OCI-LY7 (cell line): Measurements from ENCODE around the gene CETN1. TPM values are rescaled to one million over a fixed set of nuclear protein-coding genes. Genes with fewer than 3 reads are reported as not detected.

Experiments
- BruUV-seq: library from RNA; stranded (reverse); fragments of 400-500 nt; replicated peaks from 2 replicates; lab custom pipeline; 2021; lab: Mats Ljungman, UMichigan
- CTCF ChIA-PET: fragments of 300-600 bp; sonication (Branson Sonifier 250); formaldehyde crosslinking; loops from one replicate; lab custom pipeline; 2022; ENCODE audit warnings: antibody characterized with exemption; ENCODE audit not compliant: unreplicated experiment; lab: Charles Lee
- POLR2A ChIA-PET: fragments of 300-600 bp; sonication (Branson Sonifier 250); formaldehyde crosslinking; loops from one replicate; lab custom pipeline; 2022; ENCODE audit warnings: antibody characterized with exemption; lab: Charles Lee
- DNase-seq: peaks from one replicate; pipeline ENCODE4 v3.0.0-alpha.2; 2015; ENCODE audit warnings: low spot score
- H2AFZ ChIP-seq: fragments of 200-600 bp; sonication (generic), shearing (Covaris generic); 2 replicates; pipeline ENCODE4 v1.6.1; 2014; ENCODE audit warnings: mild to moderate bottlenecking, antibody characterized with exemption, low read length, moderate library complexity
- H3K27ac ChIP-seq: fragments of 200-600 bp; sonication (generic); 2 replicates; pipeline ENCODE4 v1.5.1; 2014; ENCODE audit warnings: mixed run types, low read depth, mild to moderate bottlenecking, moderate library complexity, low read length, inconsistent platforms; ENCODE audit not compliant: poor library complexity, severe bottlenecking
- H3K36me3 ChIP-seq: fragments of 200-600 bp; sonication (generic); 2 replicates; pipeline ENCODE4 v1.6.1; 2014; ENCODE audit warnings: mild to moderate bottlenecking, antibody characterized with exemption, low read length, moderate library complexity, mixed read lengths; ENCODE audit not compliant: insufficient read depth
- H3K4me1 ChIP-seq: fragments of 200-600 bp; sonication (generic); 2 replicates; pipeline ENCODE4 v1.5.1; 2014; ENCODE audit warnings: mild to moderate bottlenecking, low read length; ENCODE audit not compliant: insufficient read depth, poor library complexity, severe bottlenecking
- H3K4me2 ChIP-seq: fragments of 200-600 bp; sonication (generic); 2 replicates; pipeline ENCODE4 v1.6.1; 2014; ENCODE audit warnings: mild to moderate bottlenecking, low read length
- H3K4me3 ChIP-seq: fragments of 200-600 bp; sonication (generic); 2 replicates; pipeline ENCODE4 v1.5.1; 2014; ENCODE audit warnings: mild to moderate bottlenecking, low read depth, low read length; ENCODE audit not compliant: poor library complexity, severe bottlenecking
- H3K79me2 ChIP-seq: fragments of 200-600 bp; sonication (generic); 2 replicates; pipeline ENCODE4 v1.6.1; 2016; ENCODE audit warnings: low read depth, mild to moderate bottlenecking, low read length, moderate library complexity, mixed read lengths; ENCODE audit not compliant: insufficient read depth
- H3K9me2 ChIP-seq: fragments of 200-600 bp; sonication (generic); 2 replicates; pipeline ENCODE4 v1.6.1; 2016; ENCODE audit warnings: mild to moderate bottlenecking, low read length, mixed read lengths; ENCODE audit not compliant: insufficient read depth
- H3K9me3 ChIP-seq: fragments of 200-600 bp; sonication (generic); 2 replicates; pipeline ENCODE4 v1.6.1; 2014; ENCODE audit warnings: mild to moderate bottlenecking, mixed run types, low read length, mixed read lengths
- H4K20me1 ChIP-seq: fragments of 200-600 bp; sonication (generic); 2 replicates; pipeline ENCODE4 v1.6.1; 2014; ENCODE audit warnings: mild to moderate bottlenecking, antibody characterized with exemption, low read length, moderate library complexity, mixed read lengths; ENCODE audit not compliant: insufficient read depth
- CTCF ChIP-seq: fragments of 200-600 bp; sonication (generic); conservative IDR thresholded peaks from 2 replicates; pipeline ENCODE4 v1.5.1; 2014; ENCODE audit warnings: mild to moderate bottlenecking, antibody characterized with exemption, low read length, moderate library complexity, mixed read lengths
- EZH2phosphoT487 ChIP-seq: fragments of 200-600 bp; sonication (generic); IDR thresholded peaks from 2 replicates; pipeline ENCODE4 v1.6.1; 2018; ENCODE audit warnings: low read depth, borderline replicate concordance, mild to moderate bottlenecking, mixed run types, antibody characterized with exemption, low read length, moderate library complexity, mixed read lengths
- intact Hi-C: fragments of 100-400 bp; cut with micrococcal nuclease; formaldehyde crosslinking; loops from one replicate; pipeline ENCODE4 v1.10.0; 2022; ENCODE audit not compliant: unreplicated experiment
- total RNA-seq, 2 experiments: library from RNA; depleted of rRNA in 1 of 2; stranded (reverse); fragments of >200 nt in 1 of 2; shearing (Covaris generic) in 1 of 2; gene quantifications; 2 replicates each; pipeline ENCODE4 v1.2.3, GENCODE V29; 2014 to 2022

Gene CETN1
- total RNA-seq, 2 experiments from 2014 or later: not detected

- no peak overlapping the region for H2AFZ ChIP-seq
- no peak for DNase-seq
- H4K20me1 ChIP-seq: no peaks in the 10 kb centered on the region
- H3K36me3 ChIP-seq: no peaks in the 10 kb centered on the region
- CTCF ChIA-PET: no interaction called here
- intact Hi-C loops: no loop called here
- H3K27ac ChIP-seq: no peak overlapping the region
- H3K4me3 ChIP-seq: no peak overlapping the region
- POLR2A ChIA-PET: no interaction called here
- H3K4me1 ChIP-seq: no peaks in the 10 kb centered on the region
- H3K79me2 ChIP-seq: no peaks in the 10 kb centered on the region
- H3K9me2 ChIP-seq: no peaks in the 10 kb centered on the region
- TF ChIP-seq EZH2phosphoT487 (no peak), CTCF (no peak)
- H3K4me2 ChIP-seq: no peak overlapping the region
- no TSS peak for BruUV-seq
- no peaks in the 10 kb centered on the region for H3K9me3 ChIP-seq
Observed at GRCh38 chr18:573385-573784, 6.8 kb upstream of the CETN1 start.

GRCh38 chr18:574149-574860 lies 5.9 kb upstream of the CETN1 start:
- H2AFZ ChIP-seq: no peak overlapping the region
- H3K9me2 ChIP-seq: no peaks in the 10 kb centered on the region
- H3K36me3 ChIP-seq: no peaks in the 10 kb centered on the region
- no peak for DNase-seq
- intact Hi-C loops: no loop called here
- no peaks in the 10 kb centered on the region for H3K79me2 ChIP-seq
- no peak overlapping the region for H3K4me2 ChIP-seq
- BruUV-seq: no TSS peak
- POLR2A ChIA-PET: no interaction called here
- TF ChIP-seq CTCF (no peak), EZH2phosphoT487 (no peak)
- H3K4me3 ChIP-seq: no peak overlapping the region
- H4K20me1 ChIP-seq: no peaks in the 10 kb centered on the region
- H3K9me3 ChIP-seq: no peaks in the 10 kb centered on the region
- no peaks in the 10 kb centered on the region for H3K4me1 ChIP-seq
- CTCF ChIA-PET: no interaction called here
- no peak overlapping the region for H3K27ac ChIP-seq

GRCh38 chr18:574865-575645 lies 5.1 kb upstream of the CETN1 start:
- Histone ChIP-seq H3K36me3 (no peaks in the 10 kb centered on the region), H3K27ac (no peak overlapping the region), H3K4me3 (no peak overlapping the region), H3K4me2 (no peak overlapping the region), H3K9me2 (no peaks in the 10 kb centered on the region), H2AFZ (no peak overlapping the region), H4K20me1 (no peaks in the 10 kb centered on the region), H3K4me1 (no peaks in the 10 kb centered on the region), H3K9me3 (no peaks in the 10 kb centered on the region), H3K79me2 (no peaks in the 10 kb centered on the region)
- no peak for DNase-seq
- BruUV-seq: no TSS peak
- no peak for TF ChIP-seq EZH2phosphoT487
- TF ChIP-seq CTCF: no peak
- intact Hi-C loops: no loop called here
- ChIA-PET POLR2A (no interaction called here), CTCF (no interaction called here)
